Measurements from ENCODE around the gene RELA.
A peak's percentile ranks its signal among the peaks of the same experiment; 100 is the strongest.

RELA gene

DNA sequence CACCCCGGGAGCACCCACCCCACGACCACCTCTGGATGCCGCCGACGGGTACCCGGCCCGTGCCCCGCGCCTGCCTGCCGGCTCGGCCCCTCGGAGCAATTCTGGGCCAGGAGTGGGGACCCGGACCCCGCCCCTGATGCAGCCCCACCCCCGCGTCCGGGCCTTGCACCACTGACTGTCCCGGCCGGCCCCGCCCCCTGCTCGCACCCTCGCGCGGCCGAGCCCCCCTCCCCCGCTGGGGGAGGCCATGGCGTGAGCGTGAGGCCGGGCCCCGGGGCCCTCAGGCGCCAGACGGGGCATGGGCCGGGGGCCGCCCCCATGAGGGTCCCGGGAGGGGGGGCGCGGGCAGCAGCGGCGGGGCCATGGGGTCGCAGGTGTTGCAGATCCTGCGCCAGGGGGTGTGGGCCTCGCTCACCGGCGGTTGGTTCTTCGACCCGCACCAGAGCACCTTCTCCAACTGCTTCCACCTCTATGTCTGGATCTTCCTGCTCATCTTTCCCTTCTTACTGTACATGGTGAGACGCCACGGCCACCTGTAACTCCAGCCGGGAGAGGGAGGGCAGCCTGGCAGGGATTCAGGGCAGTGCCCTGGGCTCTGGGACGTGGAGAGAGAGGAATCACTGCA, 46.7 kb downstream of the RELA start:
- TF ChIP-seq, protein P1, sequence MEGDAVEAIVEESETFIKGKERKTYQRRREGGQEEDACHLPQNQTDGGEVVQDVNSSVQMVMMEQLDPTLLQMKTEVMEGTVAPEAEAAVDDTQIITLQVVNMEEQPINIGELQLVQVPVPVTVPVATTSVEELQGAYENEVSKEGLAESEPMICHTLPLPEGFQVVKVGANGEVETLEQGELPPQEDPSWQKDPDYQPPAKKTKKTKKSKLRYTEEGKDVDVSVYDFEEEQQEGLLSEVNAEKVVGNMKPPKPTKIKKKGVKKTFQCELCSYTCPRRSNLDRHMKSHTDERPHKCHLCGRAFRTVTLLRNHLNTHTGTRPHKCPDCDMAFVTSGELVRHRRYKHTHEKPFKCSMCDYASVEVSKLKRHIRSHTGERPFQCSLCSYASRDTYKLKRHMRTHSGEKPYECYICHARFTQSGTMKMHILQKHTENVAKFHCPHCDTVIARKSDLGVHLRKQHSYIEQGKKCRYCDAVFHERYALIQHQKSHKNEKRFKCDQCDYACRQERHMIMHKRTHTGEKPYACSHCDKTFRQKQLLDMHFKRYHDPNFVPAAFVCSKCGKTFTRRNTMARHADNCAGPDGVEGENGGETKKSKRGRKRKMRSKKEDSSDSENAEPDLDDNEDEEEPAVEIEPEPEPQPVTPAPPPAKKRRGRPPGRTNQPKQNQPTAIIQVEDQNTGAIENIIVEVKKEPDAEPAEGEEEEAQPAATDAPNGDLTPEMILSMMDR (IDR thresholded peaks at IDR 0.05; ENCODE audit: unreplicated experiment in 3 of 3): no peak
- no peaks in the 10 kb centered on the region for H3K9me3 Mint-ChIP-seq
- peaks cover 18% of the 10 kb centered on the region for H3K36me3 Mint-ChIP-seq (ENCODE audit: low read depth)
- peak overlapping the region; percentile 90 to 97 (median 95) for H3K4me3 Mint-ChIP-seq
- no peaks in the 10 kb centered on the region for H3K27me3 Mint-ChIP-seq (ENCODE audit: low read depth)
- peak overlapping the region; percentile 72 to 96 (median 89) for H3K27ac Mint-ChIP-seq
- H3K4me1 Mint-ChIP-seq: peaks cover 22% of the 10 kb centered on the region

- H3K4me3 Mint-ChIP-seq: peak within 1 kb of the TSS; percentile 90 to 97 (median 95)
Observed at GRCh38 chr11:65615229-65615949, 47.3 kb downstream of the RELA start, which contains the start of gene PCNX3. Gene PCNX3, plus strand, starts transcription at chr11:65615776. Its CDS starts 536 bp downstream, at chr11:65616312.

DNA sequence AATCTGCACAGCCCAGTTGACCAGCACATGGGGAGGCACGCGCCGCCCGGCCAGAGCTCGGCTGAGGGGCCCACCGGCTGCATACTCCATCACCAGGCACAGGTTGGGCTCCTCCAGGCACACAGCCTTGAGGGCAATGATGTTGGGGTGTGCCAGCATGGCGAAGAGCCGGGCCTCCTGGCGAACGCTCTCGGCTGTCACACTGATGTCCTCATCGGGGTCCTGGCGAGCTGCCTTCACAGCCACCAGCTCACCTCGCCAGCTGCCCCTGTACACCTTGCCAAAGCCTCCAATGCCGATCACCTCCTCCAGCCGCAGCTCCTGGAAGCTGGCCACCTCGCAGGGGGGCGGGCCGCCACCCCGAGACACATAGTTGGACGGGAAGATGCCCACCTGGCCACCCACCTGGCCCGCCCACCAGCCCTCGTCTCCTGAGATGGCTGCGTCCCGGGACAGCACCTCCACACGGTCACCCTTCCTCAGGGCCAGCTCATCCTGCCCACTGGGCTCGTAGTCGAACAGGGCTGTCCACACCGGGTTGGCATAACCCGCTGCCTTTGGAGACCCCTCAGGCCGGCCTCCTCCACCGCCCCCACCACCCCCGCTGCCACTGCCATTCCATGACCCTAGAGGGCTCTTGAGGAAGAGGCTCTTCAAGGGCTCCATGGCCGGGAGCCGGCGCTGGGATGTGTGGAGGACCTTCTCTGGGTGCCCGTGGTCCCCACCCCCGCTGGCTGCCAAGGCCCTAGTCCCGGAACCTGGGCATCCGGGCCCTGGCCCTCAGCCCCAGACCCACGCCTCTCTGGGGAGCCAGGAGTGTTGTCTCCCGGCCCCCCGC, 49.4 kb downstream of the RELA start:
- Mint-ChIP-seq H3K4me3 (peak overlapping the region; percentile 85 to 90 (median 86)), H3K36me3 (ENCODE audit: low read depth) (peaks cover 25% of the 10 kb centered on the region), H3K27ac (no peak overlapping the region), H3K9me3 (no peaks in the 10 kb centered on the region), H3K27me3 (ENCODE audit: low read depth) (no peaks in the 10 kb centered on the region), H3K4me1 (peaks cover 41% of the 10 kb centered on the region)
- TF ChIP-seq, protein P1 (IDR thresholded peaks at IDR 0.05; ENCODE audit: unreplicated experiment in 3 of 3): no peak

More at GRCh38 chr11:65615229-65615949, 47.3 kb downstream of the RELA start, which contains the start of gene PCNX3:
- Mint-ChIP-seq H3K4me1 (peaks cover 28% of the 10 kb centered on the region), H3K27ac (peak within 1 kb of the TSS; percentile 81 to 96 (median 89)), H3K9me3 (no peaks in the 10 kb centered on the region), H3K36me3 (ENCODE audit: low read depth) (peaks cover 19% of the 10 kb centered on the region), H3K27me3 (ENCODE audit: low read depth) (no peaks in the 10 kb centered on the region)
- TF ChIP-seq, protein P1 (IDR thresholded peaks at IDR 0.05; ENCODE audit: unreplicated experiment in 3 of 3): no peak

- peaks cover 41% of the 10 kb centered on the region for H3K4me1 Mint-ChIP-seq
- TF ChIP-seq, protein P1 (IDR thresholded peaks at IDR 0.05; ENCODE audit: unreplicated experiment in 3 of 3): no peak
Observed at GRCh38 chr11:65612691-65613090, 50.0 kb downstream of the RELA start.

DNA sequence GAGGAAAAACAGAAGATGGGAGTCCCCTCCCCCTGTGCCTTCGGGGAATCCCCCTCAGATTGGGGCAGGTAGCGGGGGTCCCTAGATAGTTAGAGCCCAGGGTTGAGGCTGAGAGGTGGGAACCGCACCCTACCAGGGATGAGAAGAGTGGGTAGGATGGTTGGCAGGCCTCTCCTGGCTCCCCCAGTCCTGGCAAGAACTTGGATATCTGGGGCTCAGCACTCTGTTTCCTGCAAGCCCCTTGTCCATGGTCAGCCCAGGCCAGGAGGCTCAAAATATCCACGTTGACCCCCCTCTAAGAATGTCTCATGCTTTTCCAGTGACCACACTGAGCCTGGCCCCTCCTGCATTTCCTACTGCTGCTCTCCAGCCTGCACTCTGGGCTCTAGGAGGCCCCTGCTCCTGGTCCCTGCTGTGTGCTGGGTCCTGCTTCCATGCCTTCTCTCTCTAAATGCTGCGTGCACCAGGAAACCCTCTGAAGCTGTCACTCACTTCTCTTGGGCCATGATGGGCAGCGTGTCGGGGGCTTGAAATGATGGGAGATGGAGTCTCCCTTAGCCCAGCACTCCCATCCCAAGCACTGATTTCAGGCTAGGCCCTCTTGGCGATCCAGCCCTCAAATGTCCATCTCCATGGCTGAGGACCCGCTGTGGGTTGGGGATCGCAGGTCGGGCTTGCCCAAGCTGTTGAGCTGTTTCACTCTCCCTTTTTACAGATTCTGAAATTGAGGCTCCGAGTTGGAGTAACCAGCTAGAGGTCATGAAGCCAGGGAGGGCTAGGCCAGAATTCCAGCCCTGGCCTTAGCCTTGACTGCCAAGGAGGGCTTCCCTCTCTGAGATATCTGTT, 50.7 kb downstream of the RELA start:
- Mint-ChIP-seq H3K4me3 (peak overlapping the region; percentile 85 to 90 (median 86)), H3K27me3 (ENCODE audit: low read depth) (no peaks in the 10 kb centered on the region), H3K36me3 (ENCODE audit: low read depth) (peaks cover 28% of the 10 kb centered on the region), H3K9me3 (no peaks in the 10 kb centered on the region), H3K27ac (peak overlapping the region; percentile 49 to 87 (median 59)), H3K4me1 (peaks cover 41% of the 10 kb centered on the region)
- TF ChIP-seq, protein P1 (IDR thresholded peaks at IDR 0.05; ENCODE audit: unreplicated experiment in 3 of 3): no peak

More at GRCh38 chr11:65612691-65613090, 50.0 kb downstream of the RELA start:
- Mint-ChIP-seq H3K9me3 (no peaks in the 10 kb centered on the region), H3K4me3 (peak overlapping the region; percentile 85 to 90 (median 86)), H3K27me3 (ENCODE audit: low read depth) (no peaks in the 10 kb centered on the region), H3K36me3 (ENCODE audit: low read depth) (peaks cover 28% of the 10 kb centered on the region), H3K27ac (peak overlapping the region; percentile 49 to 87 (median 59))

All from nephron (organoid).